Smooth muscle cell (in vitro differentiated cells): ENCODE results near the gene IL4I1. TPM values are rescaled to one million over a fixed set of nuclear protein-coding genes. Genes with fewer than 3 reads are reported as not detected.

Experiments
- DNase-seq: peaks from one replicate; lab custom pipeline; 2025; ENCODE audit not compliant: unreplicated experiment; lab: John Stamatoyannopoulos, UW
- H2AFZ ChIP-seq: fragments of 200-600 bp; sonication (generic); 2 replicates; pipeline ENCODE4 v1.6.0; 2016; ENCODE audit warnings: antibody characterized with exemption, low read depth, mild to moderate bottlenecking
- H3F3A ChIP-seq: fragments of 200-600 bp; sonication (generic); 2 replicates; pipeline ENCODE4 v1.6.0; 2017; ENCODE audit warnings: antibody characterized with exemption, low read depth
- H3K27ac ChIP-seq: fragments of 200-600 bp; sonication (generic); 2 replicates; pipeline ENCODE4 v1.5.1; 2016; ENCODE audit warnings: low read depth, mild to moderate bottlenecking
- H3K27me3 ChIP-seq: fragments of 200-600 bp; sonication (generic); 2 replicates; pipeline ENCODE4 v1.6.1; 2016; ENCODE audit warnings: low read depth, mild to moderate bottlenecking
- H3K36me3 ChIP-seq: fragments of 200-600 bp; sonication (generic); 2 replicates; pipeline ENCODE4 v1.5.1; 2016; ENCODE audit warnings: low read depth
- H3K4me1 ChIP-seq: fragments of 200-600 bp; sonication (generic); 2 replicates; pipeline ENCODE4 v1.5.1; 2016; ENCODE audit warnings: low read depth
- H3K4me2 ChIP-seq: fragments of 200-600 bp; sonication (generic); 2 replicates; pipeline ENCODE4 v1.6.0; 2016; ENCODE audit warnings: mild to moderate bottlenecking
- H3K4me3 ChIP-seq: fragments of 200-600 bp; sonication (generic); 2 replicates; pipeline ENCODE4 v1.5.1; 2016; ENCODE audit warnings: mild to moderate bottlenecking
- H3K79me2 ChIP-seq: fragments of 200-600 bp; sonication (generic); 2 replicates; pipeline ENCODE4 v1.6.0; 2016; ENCODE audit warnings: low read depth, mild to moderate bottlenecking
- H3K9ac ChIP-seq: fragments of 200-600 bp; sonication (generic); 2 replicates; pipeline ENCODE4 v1.6.0; 2016; ENCODE audit warnings: low read depth
- H3K9me3 ChIP-seq: fragments of 200-600 bp; sonication (generic); replicated peaks from 2 replicates; pipeline ENCODE4 v1.5.1; 2016; ENCODE audit warnings: low read depth
- H4K20me1 ChIP-seq: fragments of 200-600 bp; sonication (generic); 2 replicates; pipeline ENCODE4 v1.6.0; 2016; ENCODE audit warnings: low read depth
- WGBS: methylation state at CpG from one replicate; pipeline ENCODE4 v1.1.7; 2016; ENCODE audit warnings: low lambda C conversion rate; 5-methylcytosine and 5-hydroxymethylcytosine counted together
- polyA plus RNA-seq: library from polyadenylated mRNA; unstranded; fragments of >200 nt; fragmentation: Nextera tagmentation; extraction: Ambion mirVana; gene quantifications from 2 replicates; pipeline ENCODE4 v1.2.1, GENCODE V29; 2016
- total RNA-seq: library from RNA; depleted of rRNA; stranded (reverse); fragments of >200 nt; gene quantifications from 2 replicates; pipeline ENCODE4 v1.2.3, GENCODE V29; 2014
- TF ChIP-seq, protein P1 (sequence below): fragments of 200-600 bp; sonication (generic); IDR thresholded peaks from 2 replicates; pipeline ENCODE4 v1.5.1; 2017; ENCODE audit warnings: borderline replicate concordance, mild to moderate bottlenecking, antibody characterized with exemption; ENCODE audit not compliant: insufficient read depth, poor library complexity, severe bottlenecking

Gene IL4I1
- total and polyA plus RNA-seq, 2 experiments from 2014 or later, result 1.3 TPM; not detected in 1

DNA sequence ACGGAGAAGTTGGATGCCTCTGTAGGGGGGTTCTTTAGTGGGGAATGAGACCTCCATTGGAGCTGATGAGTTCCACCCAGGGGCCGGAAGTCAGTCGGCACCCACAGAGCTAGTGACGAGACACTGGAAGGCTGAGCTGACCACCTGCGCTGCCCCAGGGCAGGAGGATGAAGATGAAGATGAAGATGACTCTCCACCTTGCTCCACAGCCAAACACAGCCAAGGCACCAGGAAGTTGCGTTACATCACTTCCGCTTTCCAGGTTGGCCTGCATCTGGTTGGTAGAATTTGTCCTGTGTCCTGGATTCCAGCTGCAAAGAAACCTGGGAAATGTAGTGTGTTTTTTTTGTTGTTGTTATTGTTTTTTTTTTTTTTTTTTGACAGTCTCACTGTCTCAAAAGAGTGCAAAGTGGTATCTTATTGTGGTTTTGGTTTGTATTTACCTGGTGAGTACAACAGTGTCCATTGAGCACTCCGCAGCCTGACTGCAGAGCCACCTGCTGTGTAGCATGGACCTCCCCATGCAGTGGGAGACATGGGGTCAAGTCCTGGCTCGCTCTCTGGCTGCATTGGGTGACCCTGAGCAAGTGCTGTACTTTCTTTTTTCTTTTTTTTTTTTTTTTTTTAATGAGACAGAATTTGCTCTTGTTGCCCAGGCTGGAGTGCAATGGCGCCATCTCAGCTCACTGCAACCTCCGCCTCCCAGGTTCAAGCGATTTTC is 17.3 kb downstream of the IL4I1 start:
- Histone ChIP-seq H3K9me3 (no peaks in the 10 kb centered on the region), H3K4me2 (no peak overlapping the region), H3K4me3 (no peak overlapping the region), H4K20me1 (peaks cover 5% of the 10 kb centered on the region), H3K4me1 (peaks cover 12% of the 10 kb centered on the region), H3K27ac (no peak overlapping the region), H3K36me3 (peaks cover 5% of the 10 kb centered on the region), H3K9ac (no peak overlapping the region), H3F3A (peaks cover 3% of the 10 kb centered on the region), H3K27me3 (no peaks in the 10 kb centered on the region), H3K79me2 (peaks cover 20% of the 10 kb centered on the region), H2AFZ (no peak overlapping the region)
- DNase-seq, result no peak
- TF ChIP-seq, protein P1, sequence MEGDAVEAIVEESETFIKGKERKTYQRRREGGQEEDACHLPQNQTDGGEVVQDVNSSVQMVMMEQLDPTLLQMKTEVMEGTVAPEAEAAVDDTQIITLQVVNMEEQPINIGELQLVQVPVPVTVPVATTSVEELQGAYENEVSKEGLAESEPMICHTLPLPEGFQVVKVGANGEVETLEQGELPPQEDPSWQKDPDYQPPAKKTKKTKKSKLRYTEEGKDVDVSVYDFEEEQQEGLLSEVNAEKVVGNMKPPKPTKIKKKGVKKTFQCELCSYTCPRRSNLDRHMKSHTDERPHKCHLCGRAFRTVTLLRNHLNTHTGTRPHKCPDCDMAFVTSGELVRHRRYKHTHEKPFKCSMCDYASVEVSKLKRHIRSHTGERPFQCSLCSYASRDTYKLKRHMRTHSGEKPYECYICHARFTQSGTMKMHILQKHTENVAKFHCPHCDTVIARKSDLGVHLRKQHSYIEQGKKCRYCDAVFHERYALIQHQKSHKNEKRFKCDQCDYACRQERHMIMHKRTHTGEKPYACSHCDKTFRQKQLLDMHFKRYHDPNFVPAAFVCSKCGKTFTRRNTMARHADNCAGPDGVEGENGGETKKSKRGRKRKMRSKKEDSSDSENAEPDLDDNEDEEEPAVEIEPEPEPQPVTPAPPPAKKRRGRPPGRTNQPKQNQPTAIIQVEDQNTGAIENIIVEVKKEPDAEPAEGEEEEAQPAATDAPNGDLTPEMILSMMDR, result no peak
- WGBS, result 95% methylated on average over 12 of the region's 12 CpGs

DNA sequence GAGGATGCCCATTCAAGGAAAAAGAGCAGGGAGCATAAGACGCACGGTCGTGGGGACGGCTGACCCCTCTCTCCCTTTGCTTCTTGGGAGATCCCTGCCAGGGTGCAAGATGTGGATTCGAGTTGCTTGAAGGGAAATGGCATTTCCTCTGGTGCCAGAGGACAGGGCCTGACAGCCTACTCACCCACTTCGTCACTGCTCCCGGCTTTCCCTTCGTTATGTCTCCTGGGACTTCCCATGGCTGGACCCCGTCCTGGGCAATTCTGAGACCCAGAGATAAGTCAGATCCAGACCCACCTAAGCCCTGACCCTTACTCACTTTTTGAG is 18.0 kb downstream of the IL4I1 start:
- Histone ChIP-seq H3K4me2 (peak overlapping the region; percentile 94), H3K27ac (peak overlapping the region; percentile 96), H3F3A (peaks cover 3% of the 10 kb centered on the region), H4K20me1 (peaks cover 5% of the 10 kb centered on the region), H3K79me2 (peaks cover 25% of the 10 kb centered on the region), H3K36me3 (peaks cover 5% of the 10 kb centered on the region), H3K27me3 (no peaks in the 10 kb centered on the region), H3K9ac (peak overlapping the region; percentile 95), H3K4me3 (peak overlapping the region; percentile 72), H3K9me3 (no peaks in the 10 kb centered on the region), H2AFZ (no peak overlapping the region), H3K4me1 (peaks cover 12% of the 10 kb centered on the region)
- WGBS, result 92% methylated on average over 9 of the region's 9 CpGs
- TF ChIP-seq, protein P1, result no peak
- DNase-seq, result no peak

DNA sequence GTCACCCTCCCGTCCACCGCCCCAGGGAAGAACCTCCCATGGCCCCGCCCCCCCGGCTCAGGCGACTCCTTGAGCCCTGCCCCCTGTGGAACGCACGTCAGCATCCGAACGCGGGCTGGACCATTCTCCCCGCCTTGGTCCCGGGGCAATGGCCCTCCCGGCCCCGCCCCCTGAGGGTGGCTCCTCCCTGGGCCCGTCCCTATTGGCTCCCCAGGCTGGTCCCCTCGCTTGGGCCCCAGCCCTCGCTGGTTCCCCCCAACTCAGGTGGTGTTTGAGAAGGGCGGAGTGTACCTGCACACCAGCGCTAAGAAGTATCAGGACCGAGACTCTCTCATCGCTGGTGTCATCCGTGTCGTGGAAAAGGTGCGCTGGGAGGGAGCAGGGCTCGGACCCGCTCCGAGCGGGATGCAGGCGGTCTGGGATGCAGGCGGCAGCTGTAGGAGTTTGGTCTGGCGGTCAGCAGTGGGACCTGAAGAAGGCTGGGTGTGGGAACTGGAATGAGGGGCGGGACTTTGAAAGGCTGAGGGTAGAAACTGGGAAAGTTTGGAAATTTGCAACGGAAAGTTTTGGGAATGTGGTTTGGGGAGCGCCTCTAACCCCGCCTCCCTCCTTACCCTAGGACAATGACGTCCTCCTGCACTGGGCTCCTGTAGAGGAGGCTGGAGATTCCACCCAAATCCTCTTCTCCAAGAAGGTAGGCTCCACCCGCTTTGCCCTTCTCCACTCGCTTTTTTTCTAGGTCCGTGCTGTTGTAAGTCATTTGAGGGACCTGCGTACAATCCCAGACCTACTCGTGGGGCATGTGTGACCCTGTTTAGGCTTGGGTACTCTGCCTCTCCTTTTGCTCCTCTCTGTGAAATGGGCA is 18.6 kb downstream of the IL4I1 start:
- Histone ChIP-seq H4K20me1 (peaks cover 5% of the 10 kb centered on the region), H3K4me1 (peaks cover 12% of the 10 kb centered on the region), H3K27me3 (no peaks in the 10 kb centered on the region), H3K4me2 (peak overlapping the region; percentile 94), H3K9me3 (no peaks in the 10 kb centered on the region), H3F3A (peaks cover 3% of the 10 kb centered on the region), H3K36me3 (peaks cover 2% of the 10 kb centered on the region), H3K79me2 (peaks cover 25% of the 10 kb centered on the region), H3K27ac (peak overlapping the region; percentile 96), H3K4me3 (peak overlapping the region; percentile 72), H3K9ac (peak overlapping the region; percentile 95), H2AFZ (peak overlapping the region; percentile 71)
- TF ChIP-seq, protein P1, result no peak
- DNase-seq, result peak; percentile 98
- 7% methylated on average over 37 of the region's 41 CpGs for WGBS
